Keratinocyte (primary cell): ENCODE results near the gene LUM. TPM values are rescaled to one million over a fixed set of nuclear protein-coding genes. Genes with fewer than 3 reads are reported as not detected.

Experiments
- DNase-seq: peaks from one replicate; pipeline ENCODE4 v3.0.0-alpha.2; 2011; ENCODE audit warnings: low read depth, missing footprints, low spot score
- FAIRE-seq: peaks from 2 replicates; lab custom pipeline; 2011; peaks lifted over from hg19 to GRCh38; lab: Jason Lieb, UNC
- H2AFZ ChIP-seq: 2 replicates; pipeline ENCODE4 v1.6.0; 2012; ENCODE audit warnings: low read length, control low read depth, inconsistent platforms; ENCODE audit not compliant: control insufficient read depth
- H3K27ac ChIP-seq: 2 replicates; pipeline ENCODE4 v1.5.1; 2011; ENCODE audit warnings: low read length; ENCODE audit not compliant: control insufficient read depth, insufficient read depth
- H3K27me3 ChIP-seq: 3 replicates; pipeline ENCODE4 v1.6.0; 2011; ENCODE audit warnings: low read length; ENCODE audit not compliant: control insufficient read depth, insufficient read depth; ENCODE audit errors: extremely low read depth
- H3K36me3 ChIP-seq, 2 experiments: 2 replicates in 1 of 2; 3 replicates in 1 of 2; pipeline ENCODE4 v1.5.1; 2011; ENCODE audit warnings: low read length in 2 of 2, mild to moderate bottlenecking in 1 of 2; ENCODE audit not compliant: control insufficient read depth in 2 of 2, insufficient read depth in 2 of 2; ENCODE audit errors: extremely low read depth in 1 of 2
- H3K4me1 ChIP-seq: 3 replicates; pipeline ENCODE4 v1.5.1; 2011; ENCODE audit warnings: low read length; ENCODE audit not compliant: control insufficient read depth, insufficient read depth; ENCODE audit errors: extremely low read depth
- H3K4me2 ChIP-seq: 3 replicates; pipeline ENCODE4 v1.6.0; 2011; ENCODE audit warnings: low read depth, low read length; ENCODE audit not compliant: control insufficient read depth, insufficient read depth; ENCODE audit errors: extremely low read depth
- H3K4me3 ChIP-seq, 3 experiments: fragments of 200-600 bp in 1 of 3; sonication (generic) in 1 of 3; 2 replicates in 2 of 3; 3 replicates in 1 of 3; pipeline ENCODE4 v1.5.1; 2011 to 2016; ENCODE audit warnings: low read length in 3 of 3, mild to moderate bottlenecking in 3 of 3, control low read depth in 2 of 3, inconsistent platforms in 1 of 3, low read depth in 1 of 3, mixed read lengths in 1 of 3, mixed run types in 1 of 3, moderate library complexity in 1 of 3; ENCODE audit not compliant: control insufficient read depth in 2 of 3, insufficient read depth in 2 of 3; ENCODE audit errors: extremely low read depth in 1 of 3
- H3K79me2 ChIP-seq: 2 replicates; pipeline ENCODE4 v1.6.0; 2012; ENCODE audit warnings: low read length; ENCODE audit not compliant: control insufficient read depth, insufficient read depth
- H3K9ac ChIP-seq: 3 replicates; pipeline ENCODE4 v1.6.0; 2011; ENCODE audit warnings: low read length; ENCODE audit not compliant: control insufficient read depth, insufficient read depth; ENCODE audit errors: extremely low read depth
- H3K9me1 ChIP-seq: 3 replicates; pipeline ENCODE4 v1.6.0; 2011; ENCODE audit warnings: low read length; ENCODE audit not compliant: control insufficient read depth, insufficient read depth; ENCODE audit errors: extremely low read depth
- H3K9me3 ChIP-seq: 2 replicates; pipeline ENCODE4 v1.5.1; 2012; ENCODE audit warnings: low read depth, low read length; ENCODE audit not compliant: control insufficient read depth
- H4K20me1 ChIP-seq: 3 replicates; pipeline ENCODE4 v1.6.0; 2011; ENCODE audit warnings: low read length; ENCODE audit not compliant: control insufficient read depth, insufficient read depth; ENCODE audit errors: extremely low read depth
- CTCF ChIP-seq, 3 experiments: IDR thresholded peaks in 1 of 3; conservative IDR thresholded peaks in 1 of 3; optimal IDR thresholded peaks in 1 of 3; 2 replicates in 2 of 3; 3 replicates in 1 of 3; pipeline versions ENCODE3 to v1.5.1; 2011; ENCODE audit warnings: low read length in 3 of 3, mild to moderate bottlenecking in 3 of 3, moderate library complexity in 2 of 3, control low read depth in 1 of 3, inconsistent platforms in 1 of 3; ENCODE audit not compliant: insufficient read depth in 2 of 3; ENCODE audit errors: extremely low read depth in 1 of 3
- EZH2 ChIP-seq: IDR thresholded peaks from one replicate; pipeline ENCODE4 v1.6.1; 2012; ENCODE audit warnings: inconsistent platforms, mild to moderate bottlenecking, low read length, moderate library complexity
- dilution Hi-C: fragments of 300-500 bp; cut with MboI; formaldehyde crosslinking; loops from one replicate; pipeline ENCODE4 v1.7.0; 2020; ENCODE audit warnings: low sequenced_read_pairs; ENCODE audit not compliant: extremely low pct_ligation_motif_present
- polyA plus RNA-seq, 5 experiments: library from polyadenylated mRNA; depleted of rRNA in 3 of 5; stranded (reverse) in 3 of 5; stranded (forward) in 1 of 5; unstranded in 1 of 5; fragments of >200 nt; gene quantifications; 1 replicate in 1 of 5; 2 replicates in 3 of 5; 3 replicates in 1 of 5; pipeline versions ENCODE4 v1.2.1 to v1.2.3, GENCODE V29; 2011 to 2012; ENCODE audit warnings: missing spikeins in 2 of 5, low read depth in 1 of 5, low replicate concordance in 1 of 5

Gene LUM
- polyA plus RNA-seq, 1 donor (not counting 4 experiments of a cell fraction or from before 2014, with no cell fraction given) = 0.37 TPM

GRCh38 chr12:91056488-91056887 is 54.8 kb downstream of the LUM start:
- Histone ChIP-seq H2AFZ (no peak overlapping the region), H3K36me3 (no peaks in the 10 kb centered on the region), H3K4me1 (no peaks in the 10 kb centered on the region), H3K9me3 (no peaks in the 10 kb centered on the region), H3K4me3 (no peak overlapping the region), H3K27ac (no peak overlapping the region), H3K4me2 (no peak overlapping the region), H4K20me1 (no peaks in the 10 kb centered on the region), H3K9ac (no peak overlapping the region), H3K27me3 (no peaks in the 10 kb centered on the region), H3K9me1 (no peaks in the 10 kb centered on the region), H3K79me2 (no peaks in the 10 kb centered on the region)
- no peak for TF ChIP-seq CTCF (optimal IDR thresholded peaks at IDR 0.05 in 1 of 3, IDR thresholded peaks at IDR 0.05 in 1 of 3, conservative IDR thresholded peaks at IDR 0.05 in 1 of 3; ENCODE audit: extremely low read depth in 1 of 3, insufficient read depth in 2 of 3, low read length in 3 of 3)
- TF ChIP-seq EZH2 = no peak
- DNase-seq = no peak
- dilution Hi-C loops = no loop called here
- no peak for FAIRE-seq

GRCh38 chr12:91055976-91056375 is 55.3 kb downstream of the LUM start:
- TF ChIP-seq EZH2 (no peak), CTCF (optimal IDR thresholded peaks at IDR 0.05 in 1 of 3, IDR thresholded peaks at IDR 0.05 in 1 of 3, conservative IDR thresholded peaks at IDR 0.05 in 1 of 3; ENCODE audit: extremely low read depth in 1 of 3, insufficient read depth in 2 of 3, low read length in 3 of 3) (no peak)
- FAIRE-seq (no peak), DNase-seq (no peak)
- no peak overlapping the region for H3K4me2 ChIP-seq
- no peak overlapping the region for H3K27ac ChIP-seq
- H3K4me3 ChIP-seq = no peak overlapping the region
- H3K9me3 ChIP-seq = no peaks in the 10 kb centered on the region
- no peaks in the 10 kb centered on the region for H3K4me1 ChIP-seq
- H3K79me2 ChIP-seq = no peaks in the 10 kb centered on the region
- dilution Hi-C loops = no loop called here
- H4K20me1 ChIP-seq = no peaks in the 10 kb centered on the region
- no peaks in the 10 kb centered on the region for H3K36me3 ChIP-seq
- no peaks in the 10 kb centered on the region for H3K27me3 ChIP-seq
- H3K9me1 ChIP-seq = no peaks in the 10 kb centered on the region
- no peak overlapping the region for H3K9ac ChIP-seq
- no peak overlapping the region for H2AFZ ChIP-seq
